GDM1 (cell line): ENCODE data around the gene PRUNE2.
"Not testable (repeated sequence)": the region's sequence is repeated elsewhere in the genome, so short reads cannot be mapped to it uniquely, and the experiment has no call there.

Experiments used
- DNase-seq: peaks from one replicate; lab custom pipeline; 2025; lab: John Stamatoyannopoulos, UW

Gene PRUNE2

DNA sequence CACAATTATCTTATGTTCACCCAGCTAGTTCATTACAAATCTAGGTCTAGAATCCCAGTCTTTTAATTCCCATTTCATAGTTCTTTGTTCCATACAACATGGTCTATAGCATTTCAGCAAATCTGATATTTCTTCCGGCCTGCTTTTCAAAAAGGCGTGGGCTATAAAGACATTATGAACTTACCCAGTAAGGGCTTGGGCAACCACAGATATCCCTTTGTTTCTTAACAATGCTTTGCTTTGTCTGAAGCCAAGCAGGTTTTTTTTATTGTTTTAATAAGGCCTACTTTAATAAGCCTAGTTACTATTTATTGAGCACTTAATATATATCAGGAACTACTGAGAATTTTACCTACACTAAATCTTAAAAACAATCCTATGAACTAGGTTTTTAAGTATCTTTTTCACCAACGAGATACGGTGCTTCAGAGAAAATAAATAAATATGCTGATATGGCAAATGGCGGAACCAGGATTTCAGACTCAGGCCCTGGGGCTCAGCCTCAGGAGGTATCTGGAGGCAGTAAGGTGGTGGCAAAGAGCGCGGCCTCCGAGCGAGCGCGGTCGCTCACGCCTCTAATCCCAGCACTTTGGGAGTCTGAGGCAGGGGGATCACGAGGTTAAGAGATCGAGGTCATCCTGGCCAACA lies 112.0 kb downstream of the PRUNE2 start:
- no peak for DNase-seq

DNA sequence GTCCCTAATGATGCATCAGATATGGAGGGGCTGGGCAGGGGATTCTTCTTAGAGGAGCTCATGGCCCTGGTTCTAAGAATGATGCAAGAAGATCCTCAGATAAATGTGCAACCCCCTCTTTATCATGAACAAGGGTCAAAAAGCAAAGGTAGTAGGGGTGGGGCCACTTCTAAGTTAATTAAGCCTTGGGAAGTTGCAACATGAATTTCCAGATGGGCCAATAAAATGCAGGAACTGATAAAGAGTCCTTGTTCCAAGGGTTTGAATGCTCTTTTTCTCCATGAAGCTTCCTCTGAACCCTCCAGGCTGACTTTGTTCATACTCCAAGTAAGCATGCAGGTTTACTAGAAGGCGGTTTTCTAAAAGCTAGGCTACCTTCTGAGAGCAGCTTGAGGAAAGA lies 116.1 kb downstream of the PRUNE2 start:
- DNase-seq = no peak

DNA sequence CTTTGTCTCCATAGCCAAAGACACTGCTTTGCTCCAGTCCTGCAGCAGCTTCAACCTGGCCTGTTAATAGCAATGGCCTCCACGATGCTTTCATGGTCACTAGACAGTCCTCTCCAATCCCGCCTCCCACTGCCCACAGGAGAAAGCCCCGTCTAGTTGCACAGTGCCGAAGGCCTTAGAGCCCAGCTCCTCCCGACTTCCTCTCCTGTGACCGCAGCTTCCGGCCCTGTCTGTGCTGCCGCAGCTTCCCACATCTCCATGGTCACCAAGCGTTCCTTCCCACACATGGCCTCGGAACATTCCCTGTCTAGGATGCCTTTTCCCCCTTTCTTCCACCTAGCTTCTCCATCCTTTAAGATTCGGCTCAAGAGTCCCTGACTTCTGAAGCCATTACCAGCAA lies 118.2 kb downstream of the PRUNE2 start:
- DNase-seq = no peak

DNA sequence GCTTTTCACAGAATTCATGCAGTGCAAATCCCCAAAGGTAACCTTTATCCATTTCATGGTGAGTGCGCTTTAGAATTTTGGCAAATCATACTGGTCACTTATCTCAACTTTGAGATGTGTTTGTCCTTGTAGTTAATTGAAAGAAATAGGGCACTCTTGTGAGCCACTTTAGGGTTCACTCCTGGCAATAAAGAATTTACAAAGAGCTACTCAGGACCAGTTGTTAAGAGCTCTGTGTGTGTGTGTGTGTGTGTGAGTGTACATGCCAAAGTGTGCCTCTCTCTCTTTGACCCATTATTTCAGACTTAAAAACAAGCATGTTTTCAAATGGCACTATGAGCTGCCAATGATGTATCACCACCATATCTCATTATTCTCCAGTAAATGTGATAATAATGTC lies 120.4 kb downstream of the PRUNE2 start:
- DNase-seq = no peak

DNA sequence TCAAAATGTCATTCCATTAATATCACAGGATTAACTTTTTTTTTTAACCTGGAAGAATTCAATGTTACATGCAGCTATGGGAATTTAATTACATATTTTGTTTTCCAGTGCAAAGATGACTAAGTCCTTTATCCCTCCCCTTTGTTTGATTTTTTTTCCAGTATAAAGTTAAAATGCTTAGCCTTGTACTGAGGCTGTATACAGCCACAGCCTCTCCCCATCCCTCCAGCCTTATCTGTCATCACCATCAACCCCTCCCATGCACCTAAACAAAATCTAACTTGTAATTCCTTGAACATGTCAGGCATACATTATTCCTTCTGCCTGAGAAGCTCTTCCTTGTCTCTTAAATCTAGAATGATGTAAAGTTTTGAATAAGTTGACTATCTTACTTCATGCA lies 121.0 kb downstream of the PRUNE2 start:
- DNase-seq = no peak

DNA sequence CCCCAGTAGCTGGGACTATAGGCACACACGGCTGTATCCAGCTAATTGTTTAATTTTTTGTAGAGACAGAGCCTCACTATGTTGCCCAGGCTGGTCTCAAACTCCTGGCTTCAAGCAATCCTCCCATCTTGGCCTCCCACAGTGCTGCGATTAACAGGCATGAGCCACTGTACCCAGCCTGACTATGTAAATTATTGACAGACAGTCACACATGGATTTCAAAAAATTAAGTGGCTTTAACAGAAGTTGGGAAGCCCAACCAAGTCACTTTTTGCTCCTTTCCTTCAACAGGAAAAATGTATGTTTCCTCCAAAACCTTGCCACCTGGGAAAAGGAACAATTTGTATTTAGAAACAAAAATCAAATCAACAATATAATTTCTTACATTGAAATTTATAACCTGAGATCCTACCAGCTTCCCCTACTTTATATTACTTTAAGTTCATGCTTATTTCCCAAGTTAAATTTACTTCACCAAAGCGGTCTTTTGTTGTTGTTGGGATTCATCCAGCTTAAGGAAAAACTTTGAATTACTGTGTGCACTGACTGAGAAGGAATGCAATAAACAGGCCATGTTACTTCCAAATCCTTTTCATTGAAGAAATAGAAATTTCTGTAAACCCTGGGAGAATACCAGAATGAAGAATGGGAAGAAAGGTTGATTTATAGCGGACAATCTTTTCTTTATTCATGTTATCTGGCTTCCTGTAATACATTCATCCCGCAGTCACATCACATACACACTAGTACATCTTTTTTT lies 133.0 kb downstream of the PRUNE2 start:
- DNase-seq = no peak

DNA sequence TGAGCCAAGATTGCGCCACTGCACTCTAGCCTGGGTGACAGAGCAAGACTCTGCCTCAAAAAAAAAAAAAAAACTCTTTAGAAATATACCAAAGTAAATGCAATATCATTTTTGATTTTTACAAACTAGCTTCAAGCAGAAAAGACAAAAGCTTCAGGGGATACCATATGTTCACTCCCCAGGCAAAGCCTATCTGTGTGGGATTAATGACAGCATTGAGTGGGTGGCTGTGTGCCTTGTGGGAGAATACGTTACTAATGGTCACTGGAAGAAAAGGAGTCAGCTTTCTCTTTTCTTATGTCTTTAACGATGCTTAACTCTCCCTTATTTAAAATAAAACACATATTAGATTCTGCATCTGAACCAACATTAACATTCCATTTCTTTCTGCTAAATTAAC lies 139.8 kb downstream of the PRUNE2 start:
- DNase-seq = no peak

DNA sequence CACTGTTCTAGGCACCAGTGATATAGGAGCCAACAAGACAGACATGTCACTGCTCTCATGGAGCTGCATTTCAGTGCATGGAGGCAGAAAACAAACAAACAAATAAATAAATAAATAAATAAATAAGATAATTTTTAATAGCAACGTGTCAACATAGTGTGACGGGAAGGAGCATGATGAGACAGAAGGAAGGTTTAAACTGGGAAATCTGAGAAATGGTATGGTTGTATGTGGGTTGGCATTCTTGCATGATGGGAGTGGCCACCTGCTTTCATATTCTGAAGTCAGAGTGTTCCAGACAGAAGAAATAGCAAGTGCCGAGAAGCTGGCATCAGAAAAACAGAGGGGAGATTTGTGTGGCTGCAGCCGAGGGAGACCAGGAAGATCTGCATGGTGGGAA lies 141.8 kb downstream of the PRUNE2 start, which contains the start of gene PCA3:
TSS of gene PCA3 (plus strand) at position 301 of the 400 bp plus-strand sequence.
- no peak for DNase-seq

DNA sequence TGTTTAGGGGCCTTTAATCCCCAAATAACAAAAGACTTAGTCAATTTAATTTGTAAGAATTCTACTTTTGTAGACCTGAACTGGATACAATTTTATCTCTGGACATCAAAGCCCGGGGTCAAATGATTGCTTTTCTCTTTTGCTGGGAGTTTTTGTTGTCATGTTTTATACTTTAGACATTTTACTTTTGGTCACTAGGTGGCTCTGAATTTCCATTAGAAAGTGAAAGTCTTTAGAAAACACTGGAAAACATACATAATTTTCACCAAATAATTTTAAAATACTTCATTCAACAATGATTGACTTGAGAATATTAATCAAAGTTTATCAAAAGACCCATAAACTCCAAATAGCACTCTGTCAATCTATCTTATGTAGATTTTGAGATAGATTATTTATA lies 144.5 kb downstream of the PRUNE2 start:
- DNase-seq = no peak

DNA sequence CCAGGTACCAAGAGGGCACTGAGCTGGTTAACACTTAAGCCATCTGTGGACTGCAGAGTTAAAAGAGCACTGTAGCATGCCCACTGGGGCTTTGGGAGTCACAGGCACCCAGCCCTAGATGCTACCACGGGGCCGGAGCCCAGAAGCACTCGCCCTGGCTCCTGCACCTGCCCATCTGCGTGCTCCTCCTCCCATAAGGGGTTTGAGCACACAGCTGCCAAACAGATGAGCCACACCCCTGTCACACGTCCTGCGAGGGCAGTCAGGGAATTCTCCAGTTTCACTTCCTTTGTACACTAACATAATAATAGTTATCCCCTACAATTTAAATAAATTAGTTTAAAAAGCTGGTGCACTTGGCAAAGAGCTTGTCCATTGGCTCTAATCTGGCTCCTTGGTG lies 146.2 kb downstream of the PRUNE2 start:
- DNase-seq = no peak

DNA sequence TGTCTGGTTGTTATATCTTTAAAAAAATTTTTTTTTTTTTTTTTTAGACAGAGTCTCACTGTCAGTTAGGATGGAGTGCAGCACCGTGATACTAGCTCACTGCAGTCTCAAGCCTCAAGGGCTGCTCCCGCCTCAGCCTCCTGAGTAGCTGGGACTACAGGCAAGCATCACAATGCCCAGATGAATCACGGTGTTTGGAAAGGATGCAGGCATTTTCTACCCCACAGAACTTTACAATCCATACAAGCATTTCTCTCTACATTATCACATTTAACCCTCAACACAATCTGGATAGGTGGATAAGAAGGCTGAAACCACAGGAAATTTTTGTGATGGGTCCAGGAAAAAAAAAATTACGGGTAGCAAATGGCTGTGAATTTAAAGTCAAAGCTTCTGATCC lies 147.4 kb downstream of the PRUNE2 start:
- DNase-seq = no peak

DNA sequence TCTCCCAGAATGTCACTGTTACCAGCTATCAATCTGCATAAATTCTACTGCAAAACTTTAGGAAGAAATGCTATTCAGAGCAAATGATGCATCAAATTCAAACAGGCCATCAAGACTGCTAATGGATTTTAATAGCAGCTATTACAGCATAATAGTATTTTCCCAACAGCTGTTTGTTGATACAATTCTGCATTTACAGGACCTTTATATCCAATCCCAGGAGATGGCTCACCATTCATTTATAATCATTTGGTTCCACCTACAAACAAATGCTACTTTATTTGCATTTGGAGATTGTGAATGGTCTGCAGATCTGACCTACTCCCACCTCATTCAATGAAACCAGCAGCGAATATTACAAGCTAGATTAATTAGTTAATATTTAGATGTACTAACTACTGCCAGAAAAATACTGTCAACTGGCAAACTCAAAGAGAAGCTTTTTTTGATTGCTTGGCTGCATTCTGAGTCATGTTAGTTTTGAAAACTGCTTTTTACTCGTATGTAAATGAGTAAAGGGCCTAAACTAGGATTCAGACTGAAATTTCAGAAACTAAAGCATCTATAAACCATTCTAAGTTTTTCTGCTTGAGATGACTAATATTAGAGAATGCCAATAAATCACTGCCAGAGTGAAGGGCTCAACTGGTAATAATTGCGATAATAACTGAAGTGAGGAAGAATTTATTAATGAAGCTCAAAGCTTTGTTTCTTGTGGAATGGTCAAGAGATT lies 148.8 kb downstream of the PRUNE2 start:
- no peak for DNase-seq

DNA sequence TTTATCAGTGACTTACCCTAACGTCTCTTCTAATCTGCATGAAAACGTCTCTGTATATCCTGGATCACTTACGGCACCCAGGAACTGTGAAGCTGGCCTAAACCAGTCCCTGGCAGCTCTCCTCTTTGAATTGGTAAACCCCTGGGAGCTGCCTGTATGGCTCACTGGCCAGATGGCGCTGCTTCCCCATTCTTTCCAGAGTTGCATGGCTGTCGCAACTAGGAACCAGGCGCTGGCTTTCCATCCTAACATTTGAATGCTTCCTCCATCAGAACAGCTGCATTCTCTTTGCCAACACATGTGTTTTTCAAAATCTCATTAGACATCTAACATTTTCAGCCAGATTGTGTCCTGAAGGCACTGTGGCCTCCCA lies 149.7 kb downstream of the PRUNE2 start:
- DNase-seq = no peak

DNA sequence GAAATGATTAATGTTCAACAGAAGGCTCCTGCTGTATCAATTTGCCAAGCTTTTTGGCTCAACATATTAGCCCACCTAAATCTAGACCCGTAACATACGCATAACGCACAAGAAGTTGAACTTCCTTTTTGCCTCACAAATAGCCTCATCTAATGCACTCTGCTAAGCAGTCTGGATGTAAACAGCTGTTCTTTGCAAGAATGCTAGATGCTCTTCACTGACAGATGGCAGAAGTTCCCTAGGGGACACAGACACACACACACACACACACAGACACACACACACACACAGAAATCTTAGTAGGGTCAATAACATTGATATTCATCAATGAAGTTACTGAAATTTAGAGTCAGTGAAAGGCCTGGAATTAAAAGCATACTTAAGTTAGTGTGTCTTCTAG lies 154.9 kb downstream of the PRUNE2 start:
- no peak for DNase-seq

DNA sequence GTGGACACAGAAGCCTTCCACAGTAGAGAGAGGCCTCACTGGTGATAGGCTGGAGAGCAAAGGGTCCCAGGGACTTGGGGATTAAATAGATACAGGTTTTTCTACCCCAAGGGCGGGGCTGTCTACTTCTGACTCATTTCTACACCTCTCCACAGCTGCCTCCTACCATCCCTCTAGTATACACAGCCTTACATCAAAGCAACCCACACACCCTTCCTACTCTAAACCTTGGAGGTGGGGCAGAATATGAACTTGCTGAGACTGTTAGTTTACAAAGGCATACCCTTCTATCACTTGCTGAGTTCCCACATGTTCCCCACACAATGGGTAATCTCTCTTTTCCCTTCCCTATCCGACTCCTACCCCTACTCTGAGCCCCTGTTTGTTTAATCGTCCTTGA lies 161.6 kb downstream of the PRUNE2 start:
- no peak for DNase-seq

DNA sequence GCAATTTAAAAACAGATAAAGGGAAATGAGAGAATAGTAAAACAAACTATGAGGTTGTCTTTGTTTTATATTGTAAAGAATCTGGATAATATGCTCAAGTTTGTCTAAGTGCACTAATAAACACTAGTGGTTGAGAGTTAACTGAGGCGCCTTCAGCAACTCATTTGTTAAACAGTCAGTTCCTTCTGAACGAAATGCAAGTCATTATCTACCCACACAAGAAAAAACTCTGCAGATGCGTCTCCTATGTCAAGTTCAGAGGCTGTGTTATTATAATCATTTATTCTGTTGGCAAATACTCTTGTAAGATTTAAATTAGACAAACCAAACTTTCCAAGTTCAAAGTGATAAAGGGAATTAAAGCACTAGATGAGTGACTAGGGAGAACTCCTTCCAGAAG lies 162.0 kb downstream of the PRUNE2 start:
- no peak for DNase-seq

DNA sequence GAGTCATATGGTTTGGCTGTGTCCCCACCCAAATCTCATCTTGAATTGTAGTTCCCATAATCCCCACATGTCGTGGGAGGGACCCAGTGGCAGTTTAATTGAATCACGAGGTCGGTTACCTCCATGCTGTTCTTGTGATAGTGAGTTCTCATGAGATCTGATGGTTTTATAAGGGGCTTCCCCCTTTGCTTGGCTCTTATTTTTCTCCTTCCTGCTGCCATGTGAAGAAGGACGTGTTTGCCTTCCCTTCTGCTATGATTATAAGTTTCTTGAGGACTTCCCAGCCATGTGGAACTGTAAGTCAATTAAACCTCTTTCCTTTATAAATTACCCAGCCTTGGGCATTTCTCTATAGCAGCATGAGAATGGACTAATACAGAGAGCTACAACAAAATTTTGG lies 163.0 kb downstream of the PRUNE2 start:
- not testable (repeated sequence) for DNase-seq

DNA sequence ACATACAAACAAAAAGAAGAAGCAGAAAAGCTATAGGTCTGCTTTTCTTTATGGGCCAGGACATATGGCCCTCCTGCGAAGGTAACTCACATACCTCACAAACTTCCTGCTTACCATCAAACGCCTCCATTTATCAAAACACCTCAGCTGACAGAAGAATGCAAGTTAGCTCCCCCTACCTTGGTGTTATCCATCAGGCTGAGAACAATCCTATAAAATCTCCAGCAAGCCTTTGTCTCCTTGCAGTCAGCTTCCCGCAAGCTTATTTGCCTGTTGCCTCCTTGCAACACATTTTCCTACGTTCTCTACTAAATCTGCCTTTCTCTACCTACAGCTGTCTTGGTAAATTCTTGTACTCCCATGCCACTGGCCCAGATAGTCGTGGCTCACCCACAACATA lies 164.4 kb downstream of the PRUNE2 start:
- DNase-seq = no peak

DNA sequence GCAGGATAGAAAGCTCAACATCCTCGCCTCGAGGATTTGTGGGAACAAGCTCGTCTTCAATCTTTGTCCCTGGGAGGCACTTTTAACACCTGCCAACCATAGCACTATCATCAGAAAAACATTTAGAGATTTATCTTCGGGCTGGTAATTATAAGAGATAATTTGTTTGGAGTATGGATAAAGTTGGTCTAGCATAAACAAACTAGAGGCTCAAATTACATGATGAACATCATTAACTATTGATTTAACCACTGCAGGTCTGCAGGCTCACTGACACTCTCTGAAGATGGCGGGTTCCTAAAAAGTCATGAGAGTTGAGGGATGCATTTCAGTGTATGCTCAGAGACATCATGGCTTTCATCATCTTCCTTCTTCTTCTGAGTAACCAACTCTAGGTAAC lies 167.5 kb downstream of the PRUNE2 start:
- no peak for DNase-seq

DNA sequence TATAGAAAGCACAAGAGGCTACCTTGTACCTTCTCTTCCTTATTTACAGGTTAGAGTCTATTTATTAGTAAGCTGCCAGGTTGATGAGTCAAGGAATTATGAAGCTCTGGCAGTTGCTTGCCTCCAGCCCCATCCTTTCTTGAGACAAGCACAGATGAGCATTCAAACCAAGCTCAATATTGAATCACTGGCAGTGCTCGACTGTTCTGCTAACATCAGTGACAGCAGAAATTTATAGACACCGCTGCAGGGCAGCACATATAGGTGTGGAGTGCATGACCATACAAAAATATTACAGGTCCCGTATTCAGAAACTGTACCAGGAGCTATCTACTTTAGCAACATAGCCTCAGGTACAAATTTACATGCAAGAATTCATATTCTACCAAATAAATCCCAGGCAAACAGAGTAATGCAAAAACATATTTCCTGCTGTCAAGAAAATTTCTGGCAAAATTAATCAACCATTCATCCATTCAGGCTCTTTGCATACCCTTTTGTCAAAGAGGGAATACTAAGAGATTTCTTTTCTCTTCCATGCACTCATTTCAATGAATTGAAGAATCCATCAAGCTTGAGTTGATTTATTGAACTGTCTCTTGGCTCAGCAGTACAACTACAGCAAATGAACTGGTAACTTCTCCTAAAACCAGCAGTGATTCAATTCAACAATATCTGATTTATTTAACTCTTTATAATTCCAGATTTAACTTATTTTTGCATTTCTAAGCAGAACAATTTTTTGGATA lies 168.6 kb downstream of the PRUNE2 start:
- no peak for DNase-seq

DNA sequence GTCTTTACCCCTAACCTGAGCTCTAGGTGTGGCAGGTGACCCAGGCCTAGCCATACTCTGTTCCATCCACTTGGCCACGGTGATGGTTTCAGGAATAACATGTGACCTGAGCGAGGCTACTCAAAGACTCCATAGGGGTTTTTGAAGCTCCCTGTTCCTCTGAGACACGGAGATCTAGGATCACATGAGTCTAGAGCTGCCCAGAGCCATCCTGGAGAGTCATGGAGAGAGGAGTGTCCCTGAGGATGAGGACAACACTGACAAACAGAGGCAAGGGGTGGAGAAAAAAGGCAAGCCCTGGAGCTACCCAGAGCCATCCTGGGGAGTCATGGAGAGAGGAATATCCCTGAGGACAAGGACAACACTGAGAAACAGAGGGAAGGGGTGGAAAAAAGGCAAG lies 171.2 kb downstream of the PRUNE2 start:
- no peak for DNase-seq

DNA sequence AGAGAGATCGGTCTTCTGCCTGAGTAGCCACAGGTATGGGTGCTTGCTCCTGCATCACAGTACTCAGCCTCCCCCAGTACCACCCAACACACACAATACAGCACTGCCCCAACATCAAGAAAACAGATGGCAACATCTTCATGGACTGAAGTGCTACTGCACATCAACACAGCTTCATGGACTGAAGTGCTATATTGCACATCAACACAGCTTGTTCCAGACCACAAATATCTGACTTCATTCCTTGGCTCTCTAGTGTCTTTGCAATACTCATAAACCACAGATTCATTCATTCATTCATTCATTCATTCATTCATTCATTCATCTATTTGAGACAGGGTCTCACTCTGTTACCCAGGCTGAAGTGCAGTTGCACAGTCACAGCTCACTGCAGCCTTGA lies 172.8 kb downstream of the PRUNE2 start:
- DNase-seq = no peak
